NCI-H774 (cell line): ENCODE results near the gene XYLT1.

Experiments used
- DNase-seq: peaks from one replicate; lab custom pipeline; 2025; lab: John Stamatoyannopoulos, UW

Gene XYLT1

DNA sequence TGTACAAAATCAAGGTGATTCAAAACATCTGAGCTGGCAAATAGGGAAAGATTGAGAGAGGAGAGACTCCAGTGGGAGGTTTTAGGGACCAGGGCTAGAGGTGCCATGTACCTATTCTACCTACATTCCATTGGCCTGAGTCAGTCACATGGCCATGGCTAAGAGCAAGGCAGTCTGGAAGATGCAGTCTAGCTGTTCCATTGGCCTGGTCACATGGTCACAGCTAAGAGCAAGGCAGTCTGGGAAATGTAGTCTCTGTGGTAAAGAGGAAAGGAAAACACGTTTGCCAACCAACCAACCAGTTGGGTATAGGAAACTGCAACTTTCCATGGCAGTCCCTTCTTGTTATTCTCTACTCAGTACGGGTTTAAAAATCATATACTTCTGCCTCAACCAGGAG is 369.1 kb downstream of the XYLT1 start:
- DNase-seq: no peak

DNA sequence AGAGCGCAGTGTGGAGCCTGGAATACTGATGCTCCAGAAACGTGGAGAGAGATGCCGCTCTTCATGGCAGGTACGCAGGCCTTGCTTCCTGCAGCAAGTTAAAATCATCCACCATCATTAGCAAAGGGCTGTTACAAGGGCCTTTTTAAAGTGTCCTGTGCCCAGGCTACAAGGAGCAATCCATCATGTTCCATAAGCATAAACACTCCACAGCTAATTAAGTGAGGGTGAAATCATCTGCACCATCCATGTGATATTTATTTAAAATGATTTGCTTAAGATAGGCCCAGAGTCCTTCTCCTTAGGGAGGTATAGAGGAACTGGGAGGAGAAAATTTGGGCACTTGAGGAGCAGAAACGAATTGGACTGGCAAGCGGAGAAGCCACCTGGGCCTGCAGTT is 372.1 kb downstream of the XYLT1 start:
- DNase-seq: no peak

GRCh38 chr16:17084130-17084529 is 386.6 kb downstream of the XYLT1 start:
- no peak for DNase-seq

DNA sequence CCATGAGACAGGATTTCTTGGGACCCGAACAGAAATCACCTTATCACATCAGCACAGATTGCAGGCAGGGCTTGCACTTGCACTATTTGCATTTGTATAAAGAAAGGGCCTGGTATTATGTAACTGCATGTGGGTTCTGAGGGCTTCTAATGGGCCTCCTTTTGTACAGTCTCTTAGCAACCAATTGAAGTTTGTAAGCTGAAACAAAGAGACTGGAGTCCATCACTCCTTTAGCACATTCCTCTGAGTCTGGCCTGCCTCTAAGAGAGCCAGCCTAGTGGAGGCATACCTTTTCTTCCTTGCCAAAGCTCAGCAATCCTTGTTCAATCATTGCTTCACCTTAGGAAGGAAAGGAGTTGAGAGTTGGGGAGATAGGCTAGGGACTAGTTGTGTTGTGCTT is 387.1 kb downstream of the XYLT1 start:
- DNase-seq: peak; percentile 67

DNA sequence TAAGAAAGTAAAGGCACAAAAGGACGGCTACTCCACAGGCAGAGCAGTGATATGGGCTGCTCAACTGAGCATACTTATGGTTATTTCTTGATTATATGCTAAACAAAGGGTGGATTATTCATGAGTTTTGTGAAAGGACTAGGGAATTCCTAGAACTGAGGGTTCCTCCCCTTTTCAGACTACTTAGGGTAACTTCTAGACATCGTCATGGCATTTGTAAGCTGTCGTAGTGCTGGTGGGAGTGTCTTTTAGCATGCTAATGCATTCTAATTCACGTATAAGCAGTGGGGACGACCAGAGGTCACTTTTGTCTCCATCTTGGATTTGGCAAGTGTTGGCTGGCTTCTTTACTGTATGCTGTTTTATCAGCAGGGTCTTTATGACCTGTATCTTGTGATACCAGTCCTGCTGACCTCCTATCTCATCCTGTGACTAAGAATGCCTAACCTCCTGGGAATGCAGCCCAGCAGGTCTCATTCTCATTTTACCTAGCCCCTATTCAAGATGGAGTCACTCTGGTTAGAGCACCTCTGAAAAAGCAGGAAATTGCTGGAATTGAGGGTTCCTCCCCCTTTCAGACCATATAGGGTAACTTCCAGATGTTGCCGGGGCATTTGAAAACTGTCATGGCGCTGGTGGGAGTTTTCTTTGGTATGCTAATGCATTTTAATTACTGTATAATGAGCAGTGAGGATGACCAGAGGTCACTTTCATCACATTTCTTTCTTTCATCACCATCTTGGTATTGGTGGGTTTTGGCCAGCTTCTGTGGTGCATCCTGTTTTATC is 388.5 kb downstream of the XYLT1 start:
- no peak for DNase-seq

- no peak for DNase-seq
Observed at GRCh38 chr16:17080105-17080504, 390.7 kb downstream of the XYLT1 start.

- DNase-seq: no peak
Observed at GRCh38 chr16:17078931-17079631, 391.7 kb downstream of the XYLT1 start.

DNA sequence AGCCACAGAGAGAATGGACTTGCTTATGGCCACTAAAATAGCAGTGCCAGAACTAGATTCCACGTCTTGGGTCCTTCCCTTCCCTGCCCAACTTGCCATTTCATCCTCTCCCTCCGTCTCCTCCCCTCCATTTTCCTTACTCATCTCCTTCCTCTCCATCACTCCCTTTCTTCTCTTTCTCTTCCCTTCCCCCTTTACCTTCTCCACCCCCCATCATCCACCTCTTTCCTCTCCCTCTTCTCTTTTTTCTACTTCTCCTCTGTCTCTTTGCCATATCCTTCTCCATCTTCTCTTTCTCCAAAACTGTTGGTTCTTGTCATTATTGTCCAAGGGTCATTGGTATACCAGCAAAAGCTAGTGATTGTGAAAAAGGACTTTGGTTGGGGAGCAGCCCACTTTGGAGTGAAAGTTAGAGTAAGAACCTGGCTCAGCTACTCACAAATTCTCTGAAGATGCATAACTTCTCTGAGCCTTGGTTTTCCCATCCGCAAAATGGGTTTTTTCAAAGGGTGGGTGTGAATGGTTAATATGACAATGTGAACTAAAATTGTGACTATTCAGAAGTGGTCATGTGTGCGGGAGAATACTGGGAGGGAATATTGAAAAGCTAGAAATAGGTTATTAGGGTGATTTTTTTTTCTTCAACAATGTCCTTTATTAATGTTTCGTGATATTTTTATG is 393.8 kb downstream of the XYLT1 start:
- no peak for DNase-seq

DNA sequence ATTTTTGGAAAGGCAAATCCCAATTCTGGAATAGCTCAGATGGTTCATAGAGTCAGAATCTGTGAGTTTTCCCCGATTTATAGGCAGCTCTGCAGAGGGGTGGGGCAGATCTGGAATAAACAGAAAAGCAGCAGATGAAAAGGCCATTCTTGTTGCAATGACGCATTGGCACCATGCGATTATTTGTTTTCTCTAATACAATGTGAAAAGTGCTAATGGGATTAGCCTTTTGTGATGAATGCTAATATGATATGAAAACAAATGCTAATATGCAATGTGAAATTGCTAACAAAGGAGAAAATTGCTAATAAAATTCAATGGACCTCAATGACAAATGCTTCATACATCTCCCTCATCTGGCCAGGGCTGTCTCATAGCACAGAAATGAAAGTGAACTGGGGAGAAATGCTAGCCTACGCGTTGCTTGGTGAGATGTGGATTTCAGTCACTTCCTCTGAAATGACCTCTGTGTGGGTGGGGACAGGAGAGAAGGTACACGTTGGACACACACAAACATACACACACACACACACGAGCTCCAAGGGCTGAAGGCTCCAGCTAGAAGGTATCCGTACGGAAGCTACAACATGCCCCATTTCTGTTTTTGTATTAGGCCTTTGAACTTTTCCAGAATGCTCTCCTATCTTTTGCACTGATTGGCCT is 394.5 kb downstream of the XYLT1 start:
- no peak for DNase-seq

GRCh38 chr16:17072104-17072503 is 398.7 kb downstream of the XYLT1 start:
- no peak for DNase-seq

DNA sequence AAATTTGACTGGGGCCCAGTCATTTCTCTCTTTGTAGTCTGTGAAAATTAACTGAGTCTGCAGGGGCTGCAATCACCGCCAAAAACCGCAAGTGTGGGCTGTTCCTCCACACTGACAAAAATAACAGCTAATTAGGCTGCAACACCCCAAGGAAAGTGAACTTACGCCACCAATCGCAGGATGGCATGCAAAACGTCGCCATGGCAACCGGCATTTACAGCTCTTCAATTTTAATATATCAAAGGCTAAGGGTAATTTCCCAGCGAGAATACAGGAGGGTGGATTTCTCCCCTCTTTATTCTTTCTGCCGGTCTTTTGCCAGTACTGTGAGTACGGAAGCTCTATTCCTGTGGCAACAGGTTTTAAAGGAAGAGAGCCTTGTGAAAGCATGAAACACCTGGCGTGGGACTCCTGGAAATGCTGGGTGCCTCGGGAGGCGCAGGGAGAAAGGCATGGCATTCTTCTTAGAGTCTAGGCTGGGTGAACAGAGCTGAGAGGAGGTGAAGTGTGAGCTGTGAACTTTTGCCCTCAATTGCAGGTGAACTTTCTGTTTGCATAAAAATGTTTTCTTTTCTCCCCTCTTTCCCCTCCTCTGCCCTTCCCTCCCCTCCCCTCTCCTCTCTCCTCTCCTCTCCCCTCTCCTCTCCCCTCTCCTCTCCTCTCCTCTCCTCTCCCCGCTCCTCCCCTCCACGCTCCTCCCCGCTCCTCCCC is 399.7 kb downstream of the XYLT1 start:
- peak; percentile 74 for DNase-seq

GRCh38 chr16:17069681-17070080 is 401.1 kb downstream of the XYLT1 start:
- no peak for DNase-seq

DNA sequence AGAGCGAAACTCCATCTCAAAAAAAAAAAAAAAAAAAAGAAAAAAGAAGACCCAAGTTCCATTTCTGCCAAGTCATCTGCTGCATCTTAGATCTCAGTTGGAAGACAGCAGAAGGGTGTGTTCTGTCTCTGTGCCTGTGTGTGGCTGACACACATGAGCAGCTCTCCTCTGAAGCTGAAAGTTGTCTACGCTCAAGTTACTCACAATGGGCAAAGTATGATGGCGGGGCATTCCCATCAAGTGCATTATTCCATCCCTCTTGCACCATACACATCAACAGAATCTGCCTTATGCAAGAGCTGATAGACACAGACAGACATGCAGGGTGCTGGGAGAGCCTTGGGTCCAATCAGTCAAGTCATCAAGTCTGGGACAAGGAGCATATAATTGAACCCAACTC is 402.2 kb downstream of the XYLT1 start:
- no peak for DNase-seq

DNA sequence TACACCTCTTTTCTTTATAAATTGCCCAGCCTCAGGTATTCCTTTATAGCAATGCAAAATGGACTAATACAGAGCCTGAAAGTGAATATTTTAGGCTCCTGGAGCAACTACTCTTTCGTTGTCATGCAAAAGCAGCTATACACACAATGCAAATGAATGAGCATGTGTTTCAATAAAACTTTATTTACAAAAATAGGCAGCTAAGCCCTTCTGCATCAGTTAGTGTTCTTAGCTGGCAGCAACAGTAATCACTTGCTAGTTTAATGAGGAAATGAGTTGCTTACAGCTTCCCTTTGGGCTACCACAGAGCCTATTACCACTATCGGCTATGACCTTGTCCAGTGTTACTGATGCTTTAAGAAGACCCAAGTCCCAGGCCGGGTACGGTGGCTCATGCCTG is 402.9 kb downstream of the XYLT1 start:
- DNase-seq: no peak

- no peak for DNase-seq
Observed at GRCh38 chr16:17063201-17064139, 407.3 kb downstream of the XYLT1 start.

- no peak for DNase-seq
Observed at GRCh38 chr16:17062676-17063075, 408.1 kb downstream of the XYLT1 start.

DNA sequence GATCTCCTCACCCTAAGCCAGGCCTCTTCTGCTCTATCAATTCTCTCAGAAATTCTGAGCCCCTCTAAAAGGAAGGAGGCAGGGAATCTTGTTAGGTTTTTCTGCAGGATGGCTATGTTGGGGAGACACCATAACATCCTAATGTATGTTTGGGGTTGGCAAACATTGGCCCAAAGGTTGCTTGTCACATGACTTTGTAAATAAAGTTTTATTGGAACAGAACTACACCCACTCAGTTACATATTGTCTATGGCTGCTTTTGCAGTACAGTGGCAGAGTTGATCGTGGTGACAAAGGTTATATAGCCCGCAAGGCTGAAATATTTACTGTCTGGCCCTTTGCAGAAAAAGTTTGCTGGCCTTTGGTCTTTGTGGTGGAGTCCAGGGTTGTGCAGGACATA is 409.4 kb downstream of the XYLT1 start:
- DNase-seq: no peak

DNA sequence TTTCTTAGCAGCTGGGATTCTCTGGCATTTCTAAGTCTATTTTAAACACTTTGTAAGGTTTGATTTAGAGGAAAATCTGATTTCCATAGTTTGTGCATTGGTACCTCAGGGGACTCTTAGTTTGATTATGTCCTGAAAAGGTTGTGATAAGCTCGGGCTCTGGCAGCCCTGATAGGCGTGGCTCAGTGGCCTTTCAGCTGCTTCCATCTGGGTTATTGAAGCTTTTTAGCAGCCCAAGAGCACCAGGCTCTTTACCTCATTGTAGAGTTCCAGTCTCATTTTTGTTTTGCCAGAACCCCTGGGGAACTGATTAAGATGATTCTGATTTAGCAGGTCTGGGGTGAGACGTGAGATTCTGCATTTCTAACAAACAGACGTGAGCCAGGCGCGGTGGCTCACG is 412.3 kb downstream of the XYLT1 start:
- DNase-seq: no peak

GRCh38 chr16:17056666-17057065 is 414.1 kb downstream of the XYLT1 start:
- DNase-seq: no peak

DNA sequence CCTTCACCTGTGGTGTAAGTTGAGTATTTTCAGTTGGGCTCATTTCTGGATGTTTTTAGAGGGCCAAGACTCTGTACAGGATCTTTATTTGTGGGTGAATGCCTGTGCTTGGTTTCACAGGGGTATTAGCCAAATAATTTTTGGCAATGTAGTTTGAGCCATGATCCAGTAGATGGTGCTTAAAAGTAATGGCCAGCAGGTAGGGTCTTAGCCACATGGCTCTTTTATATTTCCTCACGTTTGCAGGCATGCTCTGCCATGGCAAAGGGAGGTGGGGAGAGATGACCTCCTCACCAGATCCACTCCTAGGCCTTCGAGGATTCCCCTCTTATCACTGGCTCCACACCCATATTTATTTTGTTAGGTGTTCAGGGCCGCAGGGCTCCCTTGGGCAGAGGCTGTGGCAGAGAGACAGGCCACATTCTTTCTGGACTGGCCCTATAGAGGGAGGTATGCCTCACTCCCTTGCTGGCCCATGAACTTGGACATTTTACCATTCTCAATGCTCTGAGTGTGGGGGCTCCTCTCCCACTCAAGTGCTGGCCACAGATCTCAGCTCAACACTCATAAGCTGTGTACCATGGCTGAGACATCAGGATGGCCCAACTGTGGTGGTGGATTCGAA is 417.1 kb downstream of the XYLT1 start:
- no peak for DNase-seq
